ENCODE measurements around the gene YEATS2.

DNA sequence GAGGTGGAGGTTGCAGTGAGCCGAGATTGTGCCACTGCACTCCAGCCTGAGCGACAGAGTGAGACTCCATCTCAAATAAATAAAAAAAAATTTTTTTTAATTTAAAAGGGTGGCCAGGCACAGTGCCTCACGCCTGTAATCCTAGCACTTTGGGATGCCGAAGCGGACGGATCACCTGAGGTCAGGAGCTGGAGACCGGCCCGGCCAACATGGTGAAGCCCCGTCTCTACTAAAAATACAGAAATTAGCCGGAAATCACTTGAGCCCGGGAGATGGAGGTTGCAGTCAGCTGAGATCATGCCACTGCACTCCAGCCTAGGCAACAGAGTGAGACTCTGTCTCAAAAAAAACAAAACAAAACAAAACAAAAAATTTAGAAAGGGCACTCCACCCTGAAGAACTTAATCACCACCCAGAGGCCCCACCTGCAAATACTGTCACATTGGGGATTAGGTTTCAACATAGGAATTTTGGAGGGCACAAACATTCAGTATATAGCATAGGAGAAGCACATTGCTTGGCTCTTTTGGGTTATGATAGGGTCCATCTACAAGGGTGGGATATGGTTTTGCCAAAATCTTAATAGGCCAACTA is 7.1 kb upstream of the YEATS2 start:
- TF ChIP-seq, protein P1, sequence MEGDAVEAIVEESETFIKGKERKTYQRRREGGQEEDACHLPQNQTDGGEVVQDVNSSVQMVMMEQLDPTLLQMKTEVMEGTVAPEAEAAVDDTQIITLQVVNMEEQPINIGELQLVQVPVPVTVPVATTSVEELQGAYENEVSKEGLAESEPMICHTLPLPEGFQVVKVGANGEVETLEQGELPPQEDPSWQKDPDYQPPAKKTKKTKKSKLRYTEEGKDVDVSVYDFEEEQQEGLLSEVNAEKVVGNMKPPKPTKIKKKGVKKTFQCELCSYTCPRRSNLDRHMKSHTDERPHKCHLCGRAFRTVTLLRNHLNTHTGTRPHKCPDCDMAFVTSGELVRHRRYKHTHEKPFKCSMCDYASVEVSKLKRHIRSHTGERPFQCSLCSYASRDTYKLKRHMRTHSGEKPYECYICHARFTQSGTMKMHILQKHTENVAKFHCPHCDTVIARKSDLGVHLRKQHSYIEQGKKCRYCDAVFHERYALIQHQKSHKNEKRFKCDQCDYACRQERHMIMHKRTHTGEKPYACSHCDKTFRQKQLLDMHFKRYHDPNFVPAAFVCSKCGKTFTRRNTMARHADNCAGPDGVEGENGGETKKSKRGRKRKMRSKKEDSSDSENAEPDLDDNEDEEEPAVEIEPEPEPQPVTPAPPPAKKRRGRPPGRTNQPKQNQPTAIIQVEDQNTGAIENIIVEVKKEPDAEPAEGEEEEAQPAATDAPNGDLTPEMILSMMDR (IDR thresholded peaks at IDR 0.05; ENCODE audit: poor library complexity, severe bottlenecking): no peak
- no peak for TF ChIP-seq RAD21 (conservative IDR thresholded peaks at IDR 0.05)
- TF ChIP-seq, protein P2, sequence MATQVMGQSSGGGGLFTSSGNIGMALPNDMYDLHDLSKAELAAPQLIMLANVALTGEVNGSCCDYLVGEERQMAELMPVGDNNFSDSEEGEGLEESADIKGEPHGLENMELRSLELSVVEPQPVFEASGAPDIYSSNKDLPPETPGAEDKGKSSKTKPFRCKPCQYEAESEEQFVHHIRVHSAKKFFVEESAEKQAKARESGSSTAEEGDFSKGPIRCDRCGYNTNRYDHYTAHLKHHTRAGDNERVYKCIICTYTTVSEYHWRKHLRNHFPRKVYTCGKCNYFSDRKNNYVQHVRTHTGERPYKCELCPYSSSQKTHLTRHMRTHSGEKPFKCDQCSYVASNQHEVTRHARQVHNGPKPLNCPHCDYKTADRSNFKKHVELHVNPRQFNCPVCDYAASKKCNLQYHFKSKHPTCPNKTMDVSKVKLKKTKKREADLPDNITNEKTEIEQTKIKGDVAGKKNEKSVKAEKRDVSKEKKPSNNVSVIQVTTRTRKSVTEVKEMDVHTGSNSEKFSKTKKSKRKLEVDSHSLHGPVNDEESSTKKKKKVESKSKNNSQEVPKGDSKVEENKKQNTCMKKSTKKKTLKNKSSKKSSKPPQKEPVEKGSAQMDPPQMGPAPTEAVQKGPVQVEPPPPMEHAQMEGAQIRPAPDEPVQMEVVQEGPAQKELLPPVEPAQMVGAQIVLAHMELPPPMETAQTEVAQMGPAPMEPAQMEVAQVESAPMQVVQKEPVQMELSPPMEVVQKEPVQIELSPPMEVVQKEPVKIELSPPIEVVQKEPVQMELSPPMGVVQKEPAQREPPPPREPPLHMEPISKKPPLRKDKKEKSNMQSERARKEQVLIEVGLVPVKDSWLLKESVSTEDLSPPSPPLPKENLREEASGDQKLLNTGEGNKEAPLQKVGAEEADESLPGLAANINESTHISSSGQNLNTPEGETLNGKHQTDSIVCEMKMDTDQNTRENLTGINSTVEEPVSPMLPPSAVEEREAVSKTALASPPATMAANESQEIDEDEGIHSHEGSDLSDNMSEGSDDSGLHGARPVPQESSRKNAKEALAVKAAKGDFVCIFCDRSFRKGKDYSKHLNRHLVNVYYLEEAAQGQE (IDR thresholded peaks at IDR 0.05; ENCODE audit: borderline replicate concordance): no peak
- TF ChIP-seq EP300 (conservative IDR thresholded peaks at IDR 0.05; ENCODE audit: poor library complexity, severe bottlenecking): no peak
- TF ChIP-seq EZH2 (IDR thresholded peaks at IDR 0.05; ENCODE audit: borderline replicate concordance, insufficient read depth, low read length, poor library complexity, severe bottlenecking): no peak
- TF ChIP-seq POLR2AphosphoS5 (IDR thresholded peaks at IDR 0.05): no peak
- TF ChIP-seq MXI1 (conservative IDR thresholded peaks at IDR 0.05; ENCODE audit: poor library complexity, severe bottlenecking): no peak
- no peak for TF ChIP-seq TAF1 (IDR thresholded peaks at IDR 0.05; ENCODE audit: low read depth)
